Cardiac fibroblast (primary cell): ENCODE results near the gene DIRAS1.

Source experiments
- DNase-seq, 2 donors: peaks; one replicate each; pipeline versions ENCODE4 v3.0.0 to v3.0.0-alpha.2; 2010; ENCODE audit warnings: low read depth in 2 of 2
- H3K4me3 ChIP-seq, 2 donors: replicated peaks in 1 of 2; 1 replicate in 1 of 2; 2 replicates in 1 of 2; pipeline ENCODE4 v1.5.1; 2011; ENCODE audit warnings: low read depth in 2 of 2, low read length in 2 of 2, mild to moderate bottlenecking in 2 of 2, moderate library complexity in 1 of 2
- CTCF ChIP-seq: IDR thresholded peaks from one replicate; pipeline ENCODE4 v1.5.1; 2011; ENCODE audit warnings: low read depth, mild to moderate bottlenecking, low read length, inconsistent platforms

DIRAS1 gene

GRCh38 chr19:2755811-2756210 is 34.6 kb upstream of the DIRAS1 start:
- no peak overlapping the region for H3K4me3 ChIP-seq
- TF ChIP-seq CTCF = no peak

GRCh38 chr19:2755448-2755705 is 34.2 kb upstream of the DIRAS1 start:
- DNase-seq = no peak
- no peak overlapping the region for H3K4me3 ChIP-seq
- TF ChIP-seq CTCF = no peak

More at GRCh38 chr19:2755811-2756210, 34.6 kb upstream of the DIRAS1 start:
- no peak for DNase-seq

GRCh38 chr19:2754659-2755447 is 33.7 kb upstream of the DIRAS1 start:
- no peak for DNase-seq
- no peak overlapping the region for H3K4me3 ChIP-seq
- no peak for TF ChIP-seq CTCF

- no peak for DNase-seq
- TF ChIP-seq CTCF = no peak
- no peak overlapping the region for H3K4me3 ChIP-seq
These were observed 30.3 kb upstream of the DIRAS1 start for GRCh38 chr19:2751438-2751830.

- no peak for DNase-seq
- no peak for TF ChIP-seq CTCF
These were observed 29.8 kb upstream of the DIRAS1 start for GRCh38 chr19:2750808-2751437.

GRCh38 chr19:2747349-2747748 is 26.2 kb upstream of the DIRAS1 start:
- H3K4me3 ChIP-seq = no peak overlapping the region
- no peak for TF ChIP-seq CTCF
- DNase-seq = no peak

More at GRCh38 chr19:2750808-2751437, 29.8 kb upstream of the DIRAS1 start:
- H3K4me3 ChIP-seq = no peak overlapping the region
